ENCODE measurements around the gene AP4B1. TPM values are rescaled to one million over a fixed set of nuclear protein-coding genes. Genes with fewer than 3 reads are reported as not detected.

Gene AP4B1
- total RNA-seq, 1 experiment from 2014 or later, result 11.1 TPM

- H3K9ac ChIP-seq (ENCODE audit: low read length), result no peak overlapping the region
- H3K36me3 ChIP-seq (ENCODE audit: control insufficient read depth in 1 of 2, insufficient read depth in 2 of 2, low read length in 2 of 2), result 0 out of 4 replicates have a peak, but pooled peaks cover 0 to 9% of the 10 kb centered on the region in 2 experiments
- H3K4me1 ChIP-seq (ENCODE audit: control insufficient read depth in 1 of 2, insufficient read depth in 2 of 2, low read length in 2 of 2), result peaks cover 27 to 28% of the 10 kb centered on the region in 2 experiments
- BruUV-seq (replicated peaks), result no TSS peak
- H3K9me3 ChIP-seq (ENCODE audit: control insufficient read depth in 1 of 2, insufficient read depth in 1 of 2, low read depth in 1 of 2, low read length in 2 of 2), result no peaks in the 10 kb centered on the region
- intact Hi-C loops (cut with micrococcal nuclease), result no loop called here
- H3K4me3 ChIP-seq (replicated peaks in 1 of 2; ENCODE audit: low read depth in 1 of 2, low read length in 2 of 2), result no peak overlapping the region
- H4K20me1 ChIP-seq (ENCODE audit: insufficient read depth), result no peaks in the 10 kb centered on the region
- TF ChIP-seq SP1 (IDR thresholded peaks at IDR 0.05; ENCODE audit: low read depth) (no peak), FOSL1 (IDR thresholded peaks at IDR 0.05; ENCODE audit: low read depth) (no peak), SRF (IDR thresholded peaks at IDR 0.05; ENCODE audit: low read depth) (no peak), TCF7L2 (IDR thresholded peaks at IDR 0.05; ENCODE audit: borderline replicate concordance, extremely low read depth, insufficient read depth, insufficient read length) (no peak), EZH2phosphoT487 (IDR thresholded peaks at IDR 0.05; ENCODE audit: borderline replicate concordance) (no peak), ZFX (IDR thresholded peaks at IDR 0.05) (no peak), ATF3 (IDR thresholded peaks at IDR 0.05) (no peak), ELF1 (IDR thresholded peaks at IDR 0.05; ENCODE audit: borderline replicate concordance, low read depth) (no peak), SIN3A (IDR thresholded peaks at IDR 0.05; ENCODE audit: low read depth) (no peak), RAD21 (IDR thresholded peaks at IDR 0.05; ENCODE audit: low read depth) (no peak), ZNF274 (IDR thresholded peaks at IDR 0.05; ENCODE audit: low read depth, low read length) (no peak), POLR2AphosphoS5 (IDR thresholded peaks at IDR 0.05; ENCODE audit: low read depth, low read length) (no peak), EZH2 (IDR thresholded peaks at IDR 0.05) (no peak), JUND (IDR thresholded peaks at IDR 0.05) (no peak), CEBPB (IDR thresholded peaks at IDR 0.05; ENCODE audit: low read depth) (no peak), MAX (IDR thresholded peaks at IDR 0.05) (no peak), EGR1 (IDR thresholded peaks at IDR 0.05; ENCODE audit: low read depth) (no peak)
- DNase-seq (ENCODE audit: low read depth, low spot score), result no peak
- no peak for ATAC-seq
- H3K27ac ChIP-seq (ENCODE audit: low read depth, low read length), result no peak overlapping the region
- H3K4me2 ChIP-seq (ENCODE audit: low read length), result no peak overlapping the region
- no peaks in the 10 kb centered on the region for H3K79me2 ChIP-seq (ENCODE audit: insufficient read depth, low read length)
- H3K9me2 ChIP-seq (ENCODE audit: insufficient read depth), result no peaks in the 10 kb centered on the region
- ChIA-PET RAD21 (ENCODE audit: low non-redundant PET in 1 of 2, low total read pairs in 2 of 2, uncharacterized antibody in 2 of 2, unreplicated experiment in 2 of 2) (no interaction called here), POLR2A (no interaction called here), CTCF (no interaction called here)
- no peak overlapping the region for H2AFZ ChIP-seq (ENCODE audit: low read depth, low read length, poor library complexity, severe bottlenecking)
- no peaks in the 10 kb centered on the region for H3K27me3 ChIP-seq (ENCODE audit: insufficient read depth, low read length)
These were observed 12.9 kb downstream of the AP4B1 start for GRCh38 chr1:113891631-113892220.
